Activated CD8-positive, alpha-beta memory T cell treated with anti-CD3 and anti-CD28 coated beads for 48 hours (primary cell): Measurements from ENCODE around the gene TGM2.

ENCODE experiments used
- DNase-seq, 3 experiments: peaks; one replicate each; pipeline ENCODE4 v3.0.0-alpha.2; 2020; ENCODE audit warnings: low read depth in 2 of 3, low spot score in 2 of 3

TGM2 gene

DNA sequence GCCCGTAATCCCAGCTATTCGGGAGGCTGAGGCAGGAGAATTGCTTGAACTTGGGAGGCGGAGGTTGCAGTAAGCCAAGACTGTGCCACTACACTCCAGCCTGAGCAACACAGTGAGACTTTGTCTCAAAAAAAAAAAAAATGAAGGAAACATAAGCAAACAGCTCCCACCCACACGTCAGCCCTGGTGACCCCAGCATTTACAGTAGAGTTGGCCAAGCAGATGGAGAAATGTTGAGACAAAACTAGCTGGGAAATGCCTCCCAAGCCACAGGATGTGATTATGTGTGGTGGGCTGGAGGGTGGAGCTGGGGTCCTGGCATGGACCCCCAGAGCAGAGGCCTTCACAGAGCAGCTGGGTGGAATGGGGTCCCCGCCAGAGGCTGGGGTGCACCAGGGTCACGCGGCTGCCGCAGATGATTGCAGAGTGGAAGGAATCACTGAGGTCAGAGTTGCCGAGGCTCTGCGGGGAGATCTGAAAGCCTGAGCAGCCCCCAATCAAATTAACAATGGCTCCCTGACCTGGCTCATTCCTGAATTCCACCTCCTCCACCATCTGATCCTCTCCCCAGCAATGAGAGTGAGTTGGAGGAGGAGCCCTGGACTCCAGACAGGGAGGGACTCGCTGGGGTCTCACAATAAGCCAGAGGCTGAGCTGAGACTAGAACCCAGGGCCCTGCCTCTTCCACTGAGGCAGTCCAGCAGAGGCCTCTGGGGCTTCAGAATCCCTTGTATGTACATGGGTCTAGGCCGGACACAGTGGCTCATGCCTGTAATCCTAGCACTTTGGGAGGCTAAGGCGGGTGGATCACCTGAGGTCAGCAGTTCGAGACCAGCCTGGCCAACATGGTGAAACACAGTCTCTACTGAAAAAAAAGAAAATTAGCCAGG, 34.7 kb upstream of the TGM2 start:
- no peak for DNase-seq

DNA sequence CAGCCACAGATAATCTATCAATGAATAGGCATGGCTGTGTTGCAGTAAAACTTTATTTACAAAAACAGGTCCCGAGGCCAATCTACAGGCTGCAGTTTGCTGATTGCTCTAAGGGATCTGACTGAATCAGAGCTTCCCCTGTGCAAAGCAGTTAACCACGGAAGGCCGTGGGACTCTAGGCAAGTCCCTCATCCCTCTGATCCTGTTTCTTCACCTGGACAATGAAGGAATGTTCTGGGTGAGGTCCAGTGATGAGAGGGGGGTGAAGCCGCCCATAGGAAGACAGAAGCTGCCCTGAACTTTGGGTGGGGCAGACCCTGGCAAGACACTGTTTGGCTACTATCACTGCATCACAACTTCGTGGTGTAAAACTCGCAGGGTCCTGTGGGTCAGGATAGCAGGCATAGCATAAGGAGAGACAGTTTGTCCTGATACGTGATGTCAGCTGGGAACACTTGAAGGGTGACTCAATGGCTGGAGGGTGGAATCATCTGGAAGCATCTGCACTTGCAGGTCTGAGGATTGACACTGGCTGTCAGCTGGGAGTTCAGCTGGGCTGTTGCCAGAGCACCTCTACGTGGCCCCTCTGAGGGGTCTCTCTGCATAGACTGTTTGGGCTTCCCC, 33.3 kb upstream of the TGM2 start:
- no peak for DNase-seq

DNA sequence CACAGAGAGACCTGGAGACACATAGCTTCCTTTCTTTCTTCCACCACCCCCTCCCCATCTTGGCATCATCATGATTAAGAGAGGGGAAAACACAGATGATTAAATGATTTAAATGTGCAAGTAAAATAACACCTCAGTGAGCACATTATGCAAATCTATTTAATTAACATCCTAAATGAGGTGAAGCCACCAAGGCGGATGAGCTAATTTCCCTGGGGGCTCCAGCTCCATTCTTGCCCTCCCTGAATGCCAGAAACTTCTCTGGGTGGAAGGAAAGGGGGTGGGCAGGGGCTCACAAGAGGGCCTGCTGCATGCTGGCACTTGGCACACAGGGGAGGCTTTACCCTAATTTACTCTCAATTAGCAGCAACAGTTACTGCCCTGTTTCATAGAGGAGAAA, 32.5 kb upstream of the TGM2 start:
- no peak for DNase-seq

DNA sequence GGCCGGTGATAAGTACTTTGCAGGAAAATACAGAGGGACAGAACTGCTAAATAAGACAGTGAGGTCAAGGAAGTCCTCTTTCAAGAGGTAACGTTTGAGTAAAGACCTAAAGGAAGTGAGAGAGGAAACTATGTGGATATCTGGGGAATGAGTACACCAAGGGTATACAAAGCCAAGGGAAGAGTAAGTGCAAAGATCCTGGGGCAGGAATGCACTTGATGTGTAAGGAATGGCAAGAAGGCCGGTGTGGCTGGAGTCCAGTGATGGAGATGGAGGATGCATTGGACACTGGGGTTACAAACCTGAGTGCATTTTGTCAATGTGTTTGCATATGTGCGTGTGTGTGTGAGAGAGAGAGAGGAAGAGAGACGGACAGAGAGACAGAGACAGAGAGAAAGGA, 32.1 kb upstream of the TGM2 start:
- DNase-seq = no peak

DNA sequence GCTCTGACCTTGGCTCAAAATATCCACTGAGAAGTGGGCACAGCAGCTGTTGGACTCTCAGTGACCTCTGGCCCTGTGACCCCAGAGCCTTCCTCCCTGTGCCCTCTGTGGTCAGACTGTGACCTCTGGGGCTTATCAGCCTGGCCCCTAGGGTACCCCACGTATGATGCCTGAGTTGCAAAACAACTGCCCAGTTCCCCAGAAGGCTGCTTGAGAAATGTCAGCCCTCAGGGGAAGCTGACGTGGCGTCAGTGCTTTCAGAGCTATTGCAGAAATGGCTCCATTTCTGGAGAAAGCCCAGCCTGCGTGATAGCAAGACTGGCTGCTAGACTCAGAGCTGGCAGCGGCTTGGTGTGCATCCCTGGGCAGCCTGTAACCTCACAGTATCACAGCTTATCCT, 31.5 kb upstream of the TGM2 start:
- no peak for DNase-seq

DNA sequence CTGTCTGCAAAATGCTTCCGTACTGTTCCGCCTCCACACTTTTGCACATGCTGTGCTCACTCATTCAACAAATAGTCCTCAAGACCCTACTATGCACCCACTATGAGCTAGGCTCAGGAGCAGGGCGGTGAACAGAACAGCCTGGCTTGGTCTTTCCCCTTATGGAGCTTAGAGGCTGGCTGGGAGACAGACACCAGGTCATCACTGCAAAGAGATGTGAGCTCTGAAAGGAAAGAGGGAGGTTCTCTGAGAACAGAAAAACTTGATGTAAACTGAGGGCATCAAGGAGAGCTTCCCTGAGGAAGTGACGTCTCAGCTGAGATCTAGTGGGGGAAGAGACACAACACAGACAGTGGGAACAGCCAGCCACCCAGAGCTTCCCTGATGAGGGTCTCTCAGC, 31.0 kb upstream of the TGM2 start:
- DNase-seq = no peak

DNA sequence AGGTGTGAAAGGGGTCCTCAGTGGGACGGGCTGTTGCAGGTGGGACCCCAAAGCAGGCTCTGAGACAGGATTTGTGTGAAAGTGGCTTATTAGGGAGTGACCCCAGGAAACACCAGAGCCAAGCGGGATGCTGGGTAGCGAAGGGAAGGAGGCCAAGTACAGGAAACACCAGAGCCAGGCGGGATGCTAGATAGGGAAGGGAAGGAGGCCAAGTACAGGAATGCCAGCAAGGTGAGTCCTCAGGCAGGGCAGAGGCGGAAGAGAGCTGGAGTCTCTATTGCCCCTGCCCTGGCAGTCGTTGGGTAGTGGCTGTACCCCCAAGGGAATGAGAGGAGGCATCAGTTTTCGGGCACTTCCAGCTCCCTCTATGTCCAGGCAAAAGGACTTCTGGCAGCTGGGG, 30.5 kb upstream of the TGM2 start:
- DNase-seq = no peak

DNA sequence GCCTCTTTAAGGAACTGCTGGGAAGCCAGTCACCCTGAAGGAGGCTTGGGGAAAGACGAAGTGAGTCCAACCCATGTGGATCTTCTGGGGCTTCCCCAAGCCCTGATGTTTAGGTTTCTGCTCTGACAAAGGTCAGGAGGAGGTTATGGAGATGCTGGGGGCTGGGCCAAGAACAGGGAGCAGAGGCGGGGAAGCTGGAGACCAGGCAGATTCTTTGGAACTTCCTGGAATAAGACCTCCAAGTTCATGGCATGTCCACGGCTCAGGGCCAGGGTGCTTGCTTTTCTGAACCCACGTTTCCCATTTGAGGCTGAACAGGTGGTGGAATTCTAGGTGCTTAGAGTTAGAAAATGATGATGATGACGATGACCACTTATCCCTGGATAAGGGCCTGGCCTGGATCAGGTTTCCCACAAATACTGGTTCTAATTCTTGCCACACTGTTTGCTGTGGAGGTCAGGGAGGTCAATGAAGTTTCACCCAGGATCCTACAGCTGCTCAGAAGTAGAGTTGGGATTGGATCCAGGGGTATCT, 30.0 kb upstream of the TGM2 start:
- DNase-seq = no peak

DNA sequence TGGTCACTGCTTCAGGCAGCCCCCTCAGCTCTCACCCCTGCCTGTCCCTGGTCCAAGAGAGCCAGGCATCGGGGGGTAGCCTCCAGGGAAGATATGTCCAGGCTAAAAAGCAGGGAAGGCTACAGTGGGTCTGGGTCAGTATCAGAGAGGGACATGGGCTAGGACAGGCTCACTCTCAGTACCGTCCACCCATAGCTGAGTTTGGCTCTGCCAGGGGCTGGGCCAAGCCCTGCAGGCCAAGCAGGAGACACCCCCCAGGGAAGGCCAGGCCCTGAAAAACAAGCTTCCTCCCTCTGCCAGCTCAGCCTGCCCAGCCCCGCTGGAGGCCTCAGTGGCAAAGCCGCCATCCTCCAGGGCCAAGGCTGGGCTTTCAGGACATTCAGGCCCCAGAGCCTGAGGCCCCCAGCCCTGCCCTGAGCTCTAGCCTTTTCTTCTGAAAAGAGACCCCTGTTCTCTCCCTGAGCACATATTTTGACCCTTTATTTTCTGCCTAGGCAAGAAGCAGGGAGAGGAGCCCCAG, 28.6 kb upstream of the TGM2 start:
- DNase-seq = no peak

DNA sequence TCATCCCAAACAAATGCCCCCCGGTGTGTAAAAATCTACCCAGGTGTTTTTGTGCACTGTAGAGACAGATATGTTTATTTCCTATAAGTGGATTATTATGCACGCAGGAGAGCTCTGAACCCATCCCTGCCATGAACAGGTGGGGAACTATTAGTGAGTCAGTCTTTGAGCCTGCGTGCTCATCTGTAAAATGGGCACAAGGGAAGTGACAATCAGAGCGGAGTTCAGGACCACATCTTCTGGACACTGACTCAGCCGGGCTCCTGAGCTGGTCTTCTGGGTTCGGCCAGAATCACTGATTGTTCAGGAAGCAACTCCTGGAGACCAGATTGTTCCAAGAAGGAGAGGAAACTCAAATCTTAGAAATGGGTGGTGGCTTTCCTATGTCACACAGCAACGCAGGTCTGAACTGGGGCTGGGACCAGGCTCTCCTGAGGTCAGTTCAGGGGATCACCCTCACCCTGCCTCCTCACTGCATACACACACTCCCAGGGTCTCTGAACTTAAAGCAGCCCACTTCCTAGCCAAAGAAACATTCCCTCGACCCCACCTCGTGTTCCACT, 27.3 kb upstream of the TGM2 start:
- DNase-seq = no peak

DNA sequence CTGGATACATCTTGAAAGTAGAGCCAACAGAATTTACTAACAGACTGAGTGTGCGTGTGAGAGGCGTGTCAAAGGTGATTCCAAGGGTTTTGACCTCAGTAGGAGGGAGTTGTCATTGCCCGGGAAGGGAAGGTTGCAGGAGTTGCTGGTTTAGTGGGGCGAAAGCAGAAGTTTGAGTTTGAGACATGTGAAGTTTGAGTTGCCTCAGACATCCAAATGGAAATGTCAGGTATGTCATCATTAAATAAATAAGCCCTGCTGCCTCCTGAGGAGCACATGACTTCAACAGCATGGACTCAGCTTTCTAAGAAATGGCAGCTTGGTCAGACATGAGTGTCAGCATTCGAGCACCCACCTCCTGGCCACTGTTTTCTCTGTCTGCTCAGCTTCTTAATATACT, 26.6 kb upstream of the TGM2 start:
- no peak for DNase-seq

DNA sequence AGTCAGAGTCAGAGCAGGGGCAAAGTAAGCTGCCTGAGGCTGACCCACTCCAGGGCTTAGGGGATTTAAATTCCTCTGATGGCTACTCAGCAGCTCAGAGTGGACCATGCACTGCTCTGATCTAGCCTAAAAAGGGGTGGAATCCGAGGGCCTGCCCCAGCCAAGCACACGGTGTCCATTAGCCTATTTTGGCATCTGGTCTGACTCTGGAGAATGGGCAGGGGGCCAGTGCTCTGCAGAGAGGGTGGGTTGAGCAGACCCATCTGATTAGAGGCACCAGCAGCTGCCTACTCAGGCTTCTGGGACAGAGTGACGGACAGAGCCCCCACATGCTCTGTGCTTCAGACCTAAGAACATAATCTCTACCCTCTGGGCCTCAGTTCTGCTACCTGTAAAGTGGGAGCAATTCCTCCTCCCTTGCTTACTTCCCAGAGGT, 25.9 kb upstream of the TGM2 start:
- no peak for DNase-seq

DNA sequence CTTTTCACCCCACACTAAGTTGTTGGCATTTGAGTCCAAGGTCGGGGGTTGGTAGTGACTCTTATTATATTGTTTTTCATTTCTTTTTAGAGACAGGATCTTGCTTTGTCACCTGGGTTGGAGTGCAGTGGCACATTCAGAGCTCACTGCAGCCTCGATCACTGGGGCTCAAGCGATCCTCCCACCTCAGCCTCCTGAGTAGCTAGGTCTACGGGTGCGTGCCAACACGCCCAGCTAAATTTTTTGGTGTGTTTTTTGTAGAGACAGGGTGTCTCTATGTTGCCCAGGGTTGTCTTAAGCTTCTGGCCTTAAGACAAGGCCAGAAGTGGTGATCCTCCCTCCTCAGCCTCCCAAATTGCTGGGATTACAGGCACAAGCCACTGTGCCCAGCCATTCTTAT, 25.1 kb upstream of the TGM2 start:
- DNase-seq = no peak

DNA sequence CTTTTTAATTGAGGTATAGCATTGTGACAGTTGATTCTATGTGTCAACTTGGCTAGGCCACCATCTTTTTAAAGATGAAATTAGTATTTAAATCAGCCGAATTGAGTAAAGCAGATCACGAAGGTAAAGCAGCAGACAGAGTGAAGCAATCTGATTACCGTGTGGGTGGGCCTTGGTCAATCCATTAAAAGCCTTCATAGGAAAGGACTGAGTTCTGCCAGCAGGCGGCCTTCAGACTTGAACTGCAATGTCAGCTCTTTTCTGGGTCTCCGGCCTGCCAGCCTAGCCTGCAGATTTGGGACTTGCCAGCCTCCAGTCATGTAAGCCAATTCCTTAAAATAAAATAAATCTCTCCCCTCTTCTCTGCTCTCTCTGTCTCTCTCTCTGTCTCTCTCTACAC, 22.4 kb upstream of the TGM2 start:
- no peak for DNase-seq

DNA sequence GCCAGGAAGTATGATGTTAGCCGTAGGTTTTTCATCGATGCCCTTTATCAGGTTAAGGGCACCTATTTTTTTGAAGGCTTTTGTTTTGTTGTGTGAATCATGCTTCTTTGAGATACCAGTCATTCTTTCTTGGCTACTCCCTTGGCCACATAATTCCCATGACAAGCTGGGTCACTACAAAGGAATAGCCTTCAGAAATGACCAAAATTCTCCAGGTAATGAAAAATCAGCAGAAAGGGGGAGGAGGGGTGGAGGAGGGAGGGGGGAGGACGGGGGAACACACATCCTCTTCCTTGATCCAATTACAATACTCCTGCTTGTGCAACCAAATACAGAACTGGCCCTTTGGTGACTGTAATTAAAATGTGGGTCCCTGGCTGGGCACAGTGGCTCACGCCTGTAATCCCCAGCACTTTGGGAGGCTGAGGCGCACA, 21.7 kb upstream of the TGM2 start:
- no peak for DNase-seq

DNA sequence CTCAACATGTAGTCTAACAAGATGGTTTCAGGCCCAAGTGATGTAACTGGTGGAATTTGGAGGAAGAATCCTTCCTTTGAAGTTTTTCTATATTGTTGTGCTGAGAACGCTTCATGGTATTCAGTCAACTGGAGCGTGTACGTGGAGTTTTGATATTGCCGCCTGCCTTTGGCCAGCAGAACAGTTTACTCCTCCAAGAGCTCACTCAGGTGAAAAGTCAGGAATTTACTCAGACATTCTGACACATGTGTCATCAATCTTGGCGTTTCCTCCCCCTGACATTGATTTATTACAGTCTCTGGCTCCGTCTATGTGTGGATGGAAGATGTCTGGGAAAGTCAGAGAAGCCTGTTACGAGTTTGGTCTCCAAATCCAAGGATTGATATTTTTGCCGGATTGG, 19.0 kb upstream of the TGM2 start:
- no peak for DNase-seq

DNA sequence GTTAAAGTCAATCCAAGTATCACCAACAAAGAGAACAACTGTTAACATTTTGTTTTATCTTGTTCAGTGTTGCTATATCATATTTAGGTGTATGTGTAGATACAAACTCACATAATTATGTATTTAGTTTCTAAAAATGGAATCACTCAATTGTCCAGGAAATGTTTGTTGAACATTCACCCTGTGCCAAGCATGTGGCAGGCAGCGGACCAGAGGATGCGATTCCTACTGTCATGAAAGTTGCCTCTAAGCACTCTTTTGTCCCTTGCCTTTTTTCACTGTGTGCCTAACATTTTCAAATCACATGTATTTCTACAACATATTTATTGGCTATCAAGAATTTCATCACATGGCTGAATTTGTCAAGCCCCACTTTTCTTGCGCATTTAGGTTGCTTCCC, 16.9 kb upstream of the TGM2 start:
- DNase-seq = no peak

DNA sequence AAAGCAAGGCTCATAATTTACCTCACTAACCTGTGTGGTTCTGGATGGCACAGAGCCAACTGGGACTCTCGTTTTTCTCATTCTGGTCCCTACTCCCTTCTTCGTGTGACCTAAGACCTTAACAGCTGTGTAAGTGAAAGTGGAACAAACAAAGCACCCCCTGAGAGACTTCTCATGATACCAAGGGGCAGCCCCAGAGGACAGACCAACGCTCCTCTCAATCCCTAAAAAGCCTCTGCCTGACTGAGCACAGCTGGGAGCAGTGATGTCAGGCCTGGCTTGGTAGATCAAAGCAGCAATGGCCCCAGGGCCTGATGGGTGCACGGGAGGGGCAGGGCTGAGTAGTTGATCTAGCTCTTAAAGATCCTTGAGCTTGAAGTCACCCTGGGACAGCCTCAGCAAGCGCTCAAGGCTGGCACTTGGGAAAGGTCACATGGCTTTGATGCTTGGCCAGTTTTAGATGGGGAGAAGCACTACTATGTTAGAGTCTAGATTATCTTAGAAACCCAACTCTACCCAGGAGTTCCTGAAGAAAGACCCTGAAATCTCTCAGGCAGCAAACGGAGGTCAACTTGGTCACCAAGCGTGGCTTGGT, 16.2 kb upstream of the TGM2 start:
- DNase-seq = no peak

DNA sequence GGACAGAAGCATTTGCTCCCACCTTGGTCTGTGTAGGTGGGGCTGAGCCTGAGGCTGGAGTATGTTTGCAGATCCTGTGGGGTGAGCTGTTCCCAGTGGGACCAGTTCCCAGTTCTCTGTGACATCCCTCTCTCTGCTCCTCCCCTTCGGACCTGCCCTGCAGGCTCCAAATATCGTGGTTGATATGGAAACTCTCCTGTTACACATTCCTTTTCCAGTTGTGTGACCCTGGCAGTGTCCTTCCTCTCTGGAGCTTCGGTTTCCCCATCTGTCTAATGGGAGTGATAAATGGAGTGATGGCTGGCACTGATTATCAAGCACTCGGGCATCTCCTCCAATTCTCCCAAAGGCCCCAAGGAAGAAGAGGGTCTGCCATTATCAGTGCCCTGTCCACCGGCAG, 15.7 kb upstream of the TGM2 start:
- no peak for DNase-seq

DNA sequence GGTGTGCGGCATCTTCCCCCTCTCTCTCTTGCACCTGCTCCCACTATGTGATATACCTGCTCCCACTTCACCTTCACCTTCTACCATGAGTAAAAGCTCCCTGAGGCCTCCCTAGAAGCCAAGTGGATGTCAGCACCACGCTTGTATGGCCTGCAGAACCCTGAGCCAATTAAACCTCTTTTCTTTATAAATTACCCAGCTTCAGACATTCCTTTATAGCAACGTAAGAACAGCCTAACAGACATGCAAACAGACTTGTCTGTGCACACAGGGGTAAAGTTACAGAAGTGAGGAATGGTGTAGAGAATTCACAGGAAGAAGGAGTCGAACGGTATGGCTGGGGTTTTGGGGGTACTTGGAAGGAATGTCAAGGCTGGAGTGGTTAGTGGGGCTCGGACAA, 14.8 kb upstream of the TGM2 start:
- no peak for DNase-seq

DNA sequence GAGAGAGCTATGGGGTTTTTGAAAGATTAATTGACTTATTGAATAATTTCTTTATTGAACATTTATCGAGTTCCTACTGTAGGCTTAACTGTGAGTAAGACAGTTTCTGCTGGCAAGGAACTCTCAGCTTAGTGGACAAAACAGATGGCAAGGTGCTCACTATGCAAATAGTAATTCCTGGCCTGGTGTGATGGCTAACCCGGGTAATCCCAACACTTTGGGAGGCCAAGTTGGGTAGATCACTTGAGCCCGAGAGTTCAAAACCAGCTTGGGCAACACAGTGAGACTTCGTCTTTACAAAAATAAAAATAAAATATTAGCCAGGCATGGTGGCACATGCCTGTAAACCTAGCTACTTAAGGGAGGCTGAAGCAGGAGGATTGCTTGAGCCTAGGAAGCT, 13.5 kb upstream of the TGM2 start:
- DNase-seq = no peak

DNA sequence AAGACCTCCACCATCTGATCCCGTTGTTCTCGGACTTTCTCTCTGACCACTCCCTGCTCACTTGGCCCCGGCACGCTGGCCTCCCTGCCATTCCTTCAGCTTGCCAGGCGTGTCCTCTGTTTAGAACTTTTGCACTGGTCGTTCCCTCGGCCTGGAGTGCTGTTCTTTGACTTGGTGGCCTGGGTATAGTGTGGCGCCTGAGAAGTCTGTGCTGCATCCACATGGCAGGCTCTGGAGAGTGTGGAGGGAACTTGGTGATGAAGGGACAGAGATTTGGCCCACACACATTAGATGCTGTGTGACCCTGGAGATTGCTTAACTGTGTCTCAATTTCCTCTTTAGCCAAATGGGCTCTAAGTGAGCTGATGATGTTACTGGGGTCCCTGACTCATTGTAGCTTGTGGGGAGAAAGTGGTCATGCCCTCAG, 13.0 kb upstream of the TGM2 start:
- no peak for DNase-seq
